GM19467 (cell line): ENCODE data around the gene ASTN2.
"Not testable (repeated sequence)": the region's sequence is repeated elsewhere in the genome, so short reads cannot be mapped to it uniquely, and the experiment has no call there.

Experiments
- ATAC-seq: cut with Tn5 transposase; IDR thresholded peaks from one replicate; pipeline ENCODE4 v1.9.1; 2021; ENCODE audit warnings: mild to moderate bottlenecking, moderate library complexity; ENCODE audit not compliant: unreplicated experiment

ASTN2 gene

GRCh38 chr9:116716438-116716837 is 698.4 kb downstream of the ASTN2 start:
- ATAC-seq: no peak

GRCh38 chr9:116715751-116716150 is 699.1 kb downstream of the ASTN2 start:
- ATAC-seq: no peak

- no peak for ATAC-seq
These were observed 701.6 kb downstream of the ASTN2 start for GRCh38 chr9:116713271-116713670.

- no peak for ATAC-seq
These were observed 702.1 kb downstream of the ASTN2 start for GRCh38 chr9:116712781-116713180.

GRCh38 chr9:116706310-116707290 is 708.3 kb downstream of the ASTN2 start:
- ATAC-seq: no peak

- ATAC-seq: no peak
These were observed 709.3 kb downstream of the ASTN2 start for GRCh38 chr9:116705531-116705930.

GRCh38 chr9:116704470-116704869 is 710.4 kb downstream of the ASTN2 start:
- ATAC-seq: no peak

- ATAC-seq: no peak
These were observed 711.2 kb downstream of the ASTN2 start for GRCh38 chr9:116703634-116704033.

- no peak for ATAC-seq
These were observed 712.8 kb downstream of the ASTN2 start for GRCh38 chr9:116701940-116702642.

- ATAC-seq: no peak
These were observed 713.7 kb downstream of the ASTN2 start for GRCh38 chr9:116700882-116701865.

GRCh38 chr9:116700279-116700678 is 714.6 kb downstream of the ASTN2 start:
- no peak for ATAC-seq

- ATAC-seq: no peak
These were observed 717.0 kb downstream of the ASTN2 start for GRCh38 chr9:116697887-116698286.

GRCh38 chr9:116697362-116697761 is 717.5 kb downstream of the ASTN2 start:
- no peak for ATAC-seq

GRCh38 chr9:116695438-116695837 is 719.4 kb downstream of the ASTN2 start:
- no peak for ATAC-seq

GRCh38 chr9:116694785-116695291 is 720.0 kb downstream of the ASTN2 start:
- no peak for ATAC-seq

GRCh38 chr9:116693233-116693731 is 721.6 kb downstream of the ASTN2 start:
- no peak for ATAC-seq

- ATAC-seq: peak; percentile 42
These were observed 722.2 kb downstream of the ASTN2 start for GRCh38 chr9:116692616-116693015.

GRCh38 chr9:116691607-116692006 is 723.2 kb downstream of the ASTN2 start:
- ATAC-seq: no peak

- not testable (repeated sequence) for ATAC-seq
These were observed 724.1 kb downstream of the ASTN2 start for GRCh38 chr9:116690805-116691204.

GRCh38 chr9:116689486-116690032 is 725.3 kb downstream of the ASTN2 start:
- no peak for ATAC-seq
